Measurements from ENCODE around the gene CASP3. TPM values are rescaled to one million over a fixed set of nuclear protein-coding genes. Genes with fewer than 3 reads are reported as not detected.
A peak's percentile ranks its signal among the peaks of the same experiment; 100 is the strongest.

The CASP3 gene
- total and polyA plus RNA-seq, 9 of the 15 experiments (the other 6 are each of a cell fraction or from before 2014, with no cell fraction given) = 17.6 to 40.1 (median 31.8) TPM

DNA sequence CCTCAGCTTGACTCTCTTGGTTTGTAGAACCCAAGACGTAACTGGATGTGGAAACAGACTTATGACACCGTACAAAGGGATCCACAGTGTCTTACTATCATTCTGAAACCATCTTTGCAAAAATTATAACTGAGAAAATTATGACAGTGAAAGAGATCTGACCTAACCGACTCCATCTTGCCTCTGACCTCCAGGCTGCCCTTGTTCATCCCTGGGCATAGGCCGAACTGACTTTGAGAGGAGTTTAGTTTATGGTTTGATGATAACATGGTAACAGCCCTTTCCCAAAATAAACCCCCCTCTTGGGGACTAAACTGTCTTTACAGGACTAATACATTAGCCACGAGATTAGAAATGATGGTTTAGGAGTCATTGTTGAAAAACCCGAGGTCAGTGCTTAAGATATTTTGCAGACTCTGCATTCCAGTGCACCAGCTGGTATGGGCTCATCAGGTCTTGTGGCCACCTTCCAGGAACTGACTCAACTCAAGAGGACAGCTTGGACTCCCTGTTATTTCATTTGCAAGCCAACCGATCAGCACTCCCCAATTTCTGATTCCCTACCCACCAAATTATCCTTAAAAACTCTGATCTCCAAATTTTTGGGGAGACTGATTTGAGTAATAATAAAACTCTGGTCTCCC, 49.6 kb downstream of the CASP3 start (continued):
- TF ChIP-seq PTRF (tag; IDR thresholded peaks at IDR 0.05) (peak; percentile 68), PCBP1 (IDR thresholded peaks at IDR 0.05; ENCODE audit: low read depth, low read length, poor library complexity, severe bottlenecking) (no peak), TAF7 (tag; IDR thresholded peaks at IDR 0.05) (peak; percentile 50; the same call in 1 of the 2 replicates), ZNF316 (IDR thresholded peaks at IDR 0.05) (peak; percentile 1; the same call in 1 of the 2 replicates)

GRCh38 chr4:184598753-184599491, 50.3 kb downstream of the CASP3 start:
- peak overlapping the region; percentile 79 for H2AFZ ChIP-seq (ENCODE audit: low read depth, low read length)
- no peak overlapping the region for H3K4me3 ChIP-seq
- no TSS peak for BruUV-seq (replicated peaks)
- DNase-seq (ENCODE audit: extremely low read depth in 1 of 4, low spot score in 3 of 4) = no peak
- WGBS (ENCODE audit: insufficient coverage, low coverage, missing lambda C conversion rate) = 29% methylated on average over 12 of the region's 12 CpGs
- H3K9me1 ChIP-seq (ENCODE audit: control insufficient read depth, insufficient read depth, low read length) = no peaks in the 10 kb centered on the region
- no peaks in the 10 kb centered on the region for H3K9me3 ChIP-seq (replicated peaks; ENCODE audit: control insufficient read depth, insufficient read depth, low read depth, low read length)
- H3K27ac ChIP-seq (ENCODE audit: extremely low read depth, low read depth, low read length) = 0 out of 3 replicates have a peak overlapping the region, but pooled peaks have one; percentile 15
- ATAC-seq = peak; percentile 37
- intact Hi-C loops (cut with micrococcal nuclease) (no loop called here), in situ Hi-C loops (cut with MboI) (no loop called here)
- POLR2A ChIA-PET = interaction anchor here (1.0 to 1.4 kb wide), 3 partner anchors 9 to 135 kb away, joined by 3 read pairs; partner anchors contain the start of gene CENPU
- CTCF ChIA-PET (ENCODE audit: low intra/inter-chr PET ratio) = no interaction called here
- TF ChIP-seq MAFG (tag; conservative IDR thresholded peaks at IDR 0.05) = peak; percentile 46
- no peak for TF ChIP-seq ZNF740 (CRISPR knock-in tag; IDR thresholded peaks at IDR 0.05)
- no peak for TF ChIP-seq ZNF740 (tag; IDR thresholded peaks at IDR 0.05)
- no peak for TF ChIP-seq NCOR1 (IDR thresholded peaks at IDR 0.05)
- peak; percentile 46 for TF ChIP-seq NFE2 (IDR thresholded peaks at IDR 0.05; ENCODE audit: low read depth)
- no peak for TF ChIP-seq TFAM (CRISPR knock-in tag; conservative IDR thresholded peaks at IDR 0.05)
- peak; percentile 67 for TF ChIP-seq C11orf30 (IDR thresholded peaks at IDR 0.05; ENCODE audit: low read depth)
- TF ChIP-seq ZNF316 (IDR thresholded peaks at IDR 0.05) = peak; percentile 78
- H3K9ac ChIP-seq (ENCODE audit: insufficient read depth in 1 of 2, low read depth in 2 of 2, low read length in 2 of 2) = peak overlapping the region in 1 of 2 experiments; percentile 50; a peak in 1 of 4 replicates
- no peak for FAIRE-seq
- H3K27me3 ChIP-seq (ENCODE audit: control insufficient read depth in 2 of 2, insufficient read depth in 2 of 2, low read length in 2 of 2) = no peaks in the 10 kb centered on the region
- no peak overlapping the region for H3K4me2 ChIP-seq (ENCODE audit: insufficient read depth, low read length)
- no peaks in the 10 kb centered on the region for H3K79me2 ChIP-seq (ENCODE audit: control insufficient read depth, insufficient read depth, low read length)
- no peaks in the 10 kb centered on the region for H3K36me3 ChIP-seq (ENCODE audit: control insufficient read depth, insufficient read depth, low read length)
- H3K4me1 ChIP-seq (replicated peaks in 1 of 2; ENCODE audit: control insufficient read depth in 2 of 2, insufficient read depth in 2 of 2, low read length in 2 of 2) = peaks cover 7 to 27% of the 10 kb centered on the region in 2 experiments
- no peaks in the 10 kb centered on the region for H4K20me1 ChIP-seq (replicated peaks; ENCODE audit: control insufficient read depth, insufficient read depth, low read length)
